Transverse colon (tissue), 4 donors: ENCODE measurements around the gene GPR141.

Experiments used
- CTCF ChIP-seq, 5 experiments: fragments of 200-600 bp in 3 of 5; fragments of 450-650 bp in 2 of 5; sonication (generic) in 3 of 5; IDR thresholded peaks; 1 replicate in 2 of 5; 2 replicates in 3 of 5; pipeline ENCODE4 v1.5.1; 2016 to 2017; ENCODE audit warnings: antibody characterized with exemption in 5 of 5, inconsistent platforms in 3 of 5, mild to moderate bottlenecking in 2 of 5, moderate library complexity in 1 of 5
- POLR2A ChIP-seq: fragments of 450-650 bp; IDR thresholded peaks from one replicate; pipeline ENCODE4 v1.6.1; 2016; ENCODE audit warnings: antibody characterized with exemption, mild to moderate bottlenecking, moderate library complexity
- POLR2AphosphoS5 ChIP-seq, 3 donors: sonication (generic); formaldehyde crosslinking; IDR thresholded peaks; one replicate each; pipeline ENCODE4 v1.6.1; 2016; ENCODE audit warnings: antibody characterized with exemption in 3 of 3

- TF ChIP-seq CTCF (IDR thresholded peaks at IDR 0.05) (no peak), POLR2A (no peak), POLR2AphosphoS5 (IDR thresholded peaks at IDR 0.05) (no peak)
These were observed 56.8 kb downstream of the GPR141 start for GRCh38 chr7:37740398-37740797.
